Measurements from ENCODE around the gene COLEC11.

The COLEC11 gene

DNA sequence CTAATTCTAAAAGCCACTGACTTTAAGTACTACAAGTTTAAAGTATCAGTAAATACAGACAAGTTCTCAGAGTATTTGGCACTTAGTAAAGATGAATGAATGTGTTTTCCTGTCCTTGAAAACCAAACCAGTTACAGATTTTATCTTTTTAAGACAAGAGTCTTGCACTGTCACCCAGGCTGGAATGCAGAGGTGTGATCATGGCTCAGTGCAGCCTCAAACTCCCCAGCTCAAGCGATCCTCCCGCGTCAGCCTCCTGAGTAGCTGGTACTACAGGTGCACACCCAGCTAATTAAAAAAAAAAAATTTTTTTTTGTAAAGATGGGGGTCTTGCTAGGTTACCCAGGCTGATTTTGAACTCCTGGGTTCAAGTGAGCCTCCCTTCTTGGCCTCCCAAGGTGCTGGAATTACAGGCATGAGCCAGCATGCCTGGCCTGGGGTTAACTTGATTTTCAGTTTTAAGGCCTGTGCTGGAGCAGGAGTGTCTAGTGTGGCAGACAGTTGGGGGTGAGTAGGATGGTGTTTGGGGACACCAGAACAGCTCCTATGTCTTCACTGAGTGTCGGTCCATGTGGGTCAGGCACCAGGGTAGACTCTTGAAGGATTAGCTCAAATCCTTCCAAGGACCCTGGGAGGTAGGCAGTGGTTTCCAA, 10.2 kb upstream of the COLEC11 start:
- no peak for DNase-seq

GRCh38 chr2:3585261-3586109, 9.4 kb upstream of the COLEC11 start:
- no peak for DNase-seq

GRCh38 chr2:3586220-3586619, 8.7 kb upstream of the COLEC11 start:
- DNase-seq, result no peak

- DNase-seq, result no peak
Observed at GRCh38 chr2:3587021-3587420, 7.9 kb upstream of the COLEC11 start.

GRCh38 chr2:3587432-3587831, 7.5 kb upstream of the COLEC11 start:
- no peak for DNase-seq

DNA sequence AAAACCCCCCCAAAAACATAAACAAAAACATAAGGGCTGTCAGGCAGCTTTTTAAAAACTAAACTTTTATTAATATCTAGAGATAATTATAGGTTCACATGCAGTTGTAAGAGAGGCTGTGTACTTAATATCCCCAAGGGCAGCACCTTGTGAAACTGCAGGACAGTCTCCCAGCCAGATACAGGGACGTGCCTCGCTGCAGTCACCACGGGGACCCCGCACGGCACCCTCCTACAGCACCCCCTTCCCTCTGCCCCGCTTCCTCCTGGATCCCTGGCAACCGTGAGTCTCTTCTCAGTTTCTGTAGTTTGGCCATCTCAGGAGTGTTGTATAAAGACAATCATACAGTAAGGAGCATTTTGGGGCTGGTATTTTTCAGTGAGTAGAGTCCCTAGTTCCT, 6.8 kb upstream of the COLEC11 start:
- DNase-seq, result no peak

GRCh38 chr2:3589086-3589485, 5.8 kb upstream of the COLEC11 start:
- no peak for DNase-seq

- no peak for DNase-seq
Observed at GRCh38 chr2:3595404-3595803, 492 bp downstream of the COLEC11 start.

- no peak for DNase-seq
Observed at GRCh38 chr2:3595985-3596384, 1.1 kb downstream of the COLEC11 start.

GRCh38 chr2:3596901-3597417, 2.0 kb downstream of the COLEC11 start:
- no peak for DNase-seq

DNA sequence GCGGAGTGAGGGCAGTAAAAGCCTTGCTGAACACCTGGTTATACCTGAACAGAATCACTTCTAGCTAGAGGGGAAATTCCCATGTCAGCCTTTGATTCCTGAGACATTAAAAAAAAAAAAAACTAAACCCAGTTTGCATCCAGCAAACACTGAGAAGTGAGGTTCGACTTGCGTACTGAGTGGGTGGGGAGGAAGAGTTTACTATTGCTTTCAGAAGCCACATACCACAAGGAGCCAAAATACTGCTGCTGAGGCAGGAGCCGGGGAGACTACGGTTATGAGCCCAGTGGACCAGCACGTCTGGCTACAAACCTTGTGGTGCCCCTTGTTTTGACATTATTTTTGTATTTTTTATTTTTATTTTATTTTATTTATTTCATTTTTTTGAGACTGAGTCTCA, 2.7 kb downstream of the COLEC11 start:
- no peak for DNase-seq

- no peak for DNase-seq
Observed at GRCh38 chr2:3598197-3598910, 3.4 kb downstream of the COLEC11 start.

DNA sequence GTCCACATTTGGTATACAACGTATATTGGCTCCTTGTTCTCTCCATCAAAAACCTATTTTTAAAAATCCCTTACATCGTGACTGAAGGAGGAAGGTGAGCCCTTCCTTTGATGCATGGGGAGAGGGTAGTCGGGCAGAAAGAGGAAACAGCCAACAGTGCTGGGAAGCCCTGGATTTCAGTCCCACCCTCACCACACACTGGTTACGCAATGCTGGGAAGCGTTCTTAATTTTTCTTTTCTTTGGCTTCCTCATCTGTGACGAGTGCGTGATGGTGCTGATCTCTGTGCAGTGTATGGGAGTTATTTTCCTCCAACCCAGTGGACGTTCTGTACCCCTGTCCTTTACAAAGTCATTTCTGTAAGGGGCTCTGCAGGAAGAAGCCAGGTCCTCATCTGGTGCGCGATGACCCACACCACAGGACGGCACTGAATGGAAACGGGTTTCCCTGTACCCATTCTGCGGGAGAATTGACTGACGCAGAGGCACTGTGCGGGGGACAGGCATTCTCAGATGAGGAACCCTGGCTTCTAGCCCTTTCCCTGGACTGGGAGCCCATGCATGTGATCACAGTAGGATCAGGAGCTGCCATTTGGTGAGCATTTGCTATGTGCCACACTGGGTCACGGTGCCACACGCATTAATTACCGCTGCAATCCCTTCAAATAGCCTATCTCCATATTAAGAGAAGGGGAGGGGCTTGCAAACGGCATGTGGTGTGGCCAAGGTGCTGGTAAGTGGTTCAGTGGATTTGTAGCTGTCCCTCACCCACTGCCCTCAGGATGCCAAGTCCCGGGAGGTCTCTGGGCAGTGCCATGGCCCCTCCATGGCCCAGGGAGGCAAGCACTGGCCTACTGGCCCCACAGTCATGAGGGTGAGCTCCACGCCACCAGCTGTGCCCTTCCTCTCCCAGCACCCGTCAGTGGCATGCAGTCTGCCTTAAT, 4.3 kb downstream of the COLEC11 start:
- DNase-seq, result no peak

DNA sequence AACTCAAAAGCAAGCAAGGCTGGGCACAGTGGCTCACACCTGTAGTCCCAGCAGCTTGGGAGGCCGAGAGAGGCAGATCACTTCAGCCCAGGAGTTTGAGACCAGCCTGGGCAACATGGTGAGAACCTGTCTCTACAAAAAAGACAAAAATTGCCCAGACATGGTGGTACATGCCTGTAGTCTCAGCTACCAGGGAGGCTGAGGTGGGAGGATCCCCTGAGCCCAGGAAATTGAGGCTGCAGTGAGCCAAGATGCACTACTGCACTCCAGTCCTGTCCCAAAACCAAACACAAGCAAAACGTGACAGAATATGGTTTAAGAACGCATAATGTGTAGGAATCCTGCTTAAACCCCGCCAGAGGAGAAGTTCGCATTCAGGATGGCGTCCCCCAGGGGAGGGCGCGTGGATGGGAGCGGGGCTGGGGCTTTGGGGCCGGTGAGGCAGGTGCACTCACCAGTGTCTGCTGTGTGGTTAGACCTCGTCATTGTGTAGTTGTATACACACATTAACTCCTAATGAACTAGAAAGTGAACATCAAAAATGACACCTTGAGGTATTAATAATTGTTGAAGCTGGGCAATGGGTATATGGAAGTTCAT, 5.4 kb downstream of the COLEC11 start:
- DNase-seq, result no peak

- no peak for DNase-seq
Observed at GRCh38 chr2:3601561-3602271, 6.8 kb downstream of the COLEC11 start.

GRCh38 chr2:3602553-3603339, 7.8 kb downstream of the COLEC11 start:
- no peak for DNase-seq

DNA sequence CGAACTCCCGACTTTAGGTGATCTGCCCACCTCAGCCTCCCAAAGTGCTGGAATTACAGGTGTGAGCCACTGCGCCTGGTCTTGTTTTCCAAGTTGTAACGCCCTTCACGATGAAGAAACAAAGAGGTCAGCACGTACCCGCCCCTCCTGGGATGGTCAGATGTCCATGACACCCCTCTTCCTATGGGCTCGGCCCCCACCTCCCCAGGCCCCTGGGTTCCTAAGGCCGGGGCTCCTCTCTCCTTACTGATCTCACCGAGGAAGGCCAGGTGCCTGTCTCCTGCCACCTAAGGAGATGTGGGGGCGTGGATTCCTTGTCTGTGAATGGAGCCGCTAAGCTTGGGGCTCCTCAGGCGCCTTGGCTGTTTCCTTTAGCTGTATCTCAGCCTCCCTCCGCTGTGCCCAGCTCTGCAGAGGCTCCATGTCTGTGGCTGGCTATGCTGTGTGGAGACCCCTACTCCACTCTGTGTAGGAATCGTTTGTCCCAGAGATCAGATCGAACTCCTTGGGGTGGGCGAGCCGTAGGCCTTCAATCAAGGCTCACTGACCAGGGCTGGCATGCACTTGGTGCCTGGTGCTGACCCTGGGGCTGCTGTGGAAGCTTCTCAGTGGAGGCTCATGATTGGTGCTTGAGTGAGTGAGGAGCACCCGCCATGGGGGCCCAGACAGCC, 8.8 kb downstream of the COLEC11 start:
- DNase-seq, result no peak

GRCh38 chr2:3604207-3604877, 9.4 kb downstream of the COLEC11 start:
- DNase-seq, result no peak

All from anterior cingulate cortex (tissue), 58 donors.